Gastrocnemius medialis (tissue), 4 donors: ENCODE results near the gene POLL.

ENCODE experiments used
- CTCF ChIP-seq, 5 experiments: fragments of 450-650 bp in 3 of 5; fragments of 200-600 bp in 2 of 5; sonication (generic) in 2 of 5; IDR thresholded peaks in 4 of 5; conservative IDR thresholded peaks in 1 of 5; 1 replicate in 4 of 5; 2 replicates in 1 of 5; pipeline ENCODE4 v1.5.1; 2016 to 2019; ENCODE audit warnings: antibody characterized with exemption in 5 of 5, mild to moderate bottlenecking in 3 of 5, moderate library complexity in 3 of 5
- POLR2A ChIP-seq, 2 donors: fragments of 450-650 bp; IDR thresholded peaks; one replicate each; pipeline ENCODE4 v1.6.1; 2017; ENCODE audit warnings: antibody characterized with exemption in 2 of 2, mild to moderate bottlenecking in 2 of 2, moderate library complexity in 2 of 2

- no peak for TF ChIP-seq POLR2A (IDR thresholded peaks at IDR 0.05)
- no peak for TF ChIP-seq CTCF (IDR thresholded peaks at IDR 0.05 in 4 of 5, conservative IDR thresholded peaks at IDR 0.05 in 1 of 5)
Observed at GRCh38 chr10:101572785-101573184, 15.3 kb downstream of the POLL start.
